SK-N-SH (cell line): Measurements from ENCODE around the gene SPATA3.

Experiments used
- EZH2phosphoT487 ChIP-seq: fragments of 200-600 bp; sonication (generic); IDR thresholded peaks from 2 replicates; pipeline ENCODE4 v1.6.1; 2017; ENCODE audit warnings: low read depth, mixed run types, mild to moderate bottlenecking, antibody characterized with exemption, moderate library complexity, borderline replicate concordance
- JUND ChIP-seq: IDR thresholded peaks from 2 replicates; pipeline ENCODE4 v1.4.0; 2012
- MXI1 ChIP-seq: IDR thresholded peaks from 2 replicates; pipeline ENCODE4 v1.6.1; 2012; ENCODE audit warnings: mild to moderate bottlenecking, low read depth, low read length, improper control_type of control experiment
- POLR2AphosphoS5 ChIP-seq: IDR thresholded peaks from 2 replicates; pipeline ENCODE4 v1.6.1; 2012; ENCODE audit warnings: low read depth, low read length
- RAD21 ChIP-seq: IDR thresholded peaks from 2 replicates; pipeline ENCODE4 v1.6.1; 2012; ENCODE audit warnings: mild to moderate bottlenecking, low read length
- RXRA ChIP-seq: IDR thresholded peaks from 2 replicates; pipeline ENCODE4 v1.4.0; 2012; ENCODE audit warnings: low read depth, mild to moderate bottlenecking, borderline replicate concordance
- TF ChIP-seq, protein P1 (sequence below): fragments of 200-600 bp; sonication (generic); IDR thresholded peaks from 2 replicates; pipeline ENCODE4 v1.6.1; 2017; ENCODE audit warnings: antibody characterized with exemption, mild to moderate bottlenecking, moderate library complexity
- TF ChIP-seq, protein P2 (sequence below): IDR thresholded peaks from 2 replicates; pipeline ENCODE4 v1.6.1; 2012; ENCODE audit warnings: mild to moderate bottlenecking, low read depth, low read length, moderate library complexity

DNA sequence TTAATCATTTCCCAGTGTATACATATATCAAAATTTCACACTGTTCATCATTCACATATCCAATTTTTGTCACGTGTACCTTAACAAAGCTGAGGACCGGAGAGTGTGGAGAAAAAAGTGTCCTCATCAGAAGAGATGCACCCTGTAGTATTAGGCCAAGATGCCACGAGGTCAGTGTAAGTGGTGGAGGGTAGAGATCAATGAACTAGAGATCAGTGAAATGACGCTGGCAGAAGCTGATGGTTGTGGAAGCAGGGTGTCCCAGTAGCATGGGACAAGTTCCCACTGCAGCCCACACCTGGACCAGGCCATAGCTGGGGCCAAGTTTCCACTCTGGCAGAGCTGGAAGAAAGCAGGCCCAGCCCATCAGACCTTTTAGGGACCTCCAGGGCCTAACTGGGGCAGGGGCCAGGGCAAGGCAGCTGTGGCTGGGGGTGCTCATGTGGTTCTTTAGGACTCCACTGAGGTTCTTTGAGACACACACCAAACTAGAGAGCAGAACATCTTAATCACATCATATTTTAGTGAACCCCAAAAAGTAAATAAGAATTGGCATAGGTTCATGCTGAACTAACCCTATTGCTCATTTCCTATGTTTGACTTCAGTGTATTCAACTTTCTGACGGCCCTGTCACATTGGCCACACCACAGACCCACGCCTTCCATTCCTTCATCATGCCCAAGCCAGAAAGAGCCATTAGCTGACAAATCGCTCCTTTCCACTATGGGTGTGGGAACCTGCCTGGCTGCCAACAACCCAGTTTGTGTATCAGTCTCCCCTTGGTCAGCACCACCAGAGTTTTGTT is 49.3 kb upstream of the SPATA3 start:
- no peak for TF ChIP-seq POLR2AphosphoS5
- TF ChIP-seq, protein P1, sequence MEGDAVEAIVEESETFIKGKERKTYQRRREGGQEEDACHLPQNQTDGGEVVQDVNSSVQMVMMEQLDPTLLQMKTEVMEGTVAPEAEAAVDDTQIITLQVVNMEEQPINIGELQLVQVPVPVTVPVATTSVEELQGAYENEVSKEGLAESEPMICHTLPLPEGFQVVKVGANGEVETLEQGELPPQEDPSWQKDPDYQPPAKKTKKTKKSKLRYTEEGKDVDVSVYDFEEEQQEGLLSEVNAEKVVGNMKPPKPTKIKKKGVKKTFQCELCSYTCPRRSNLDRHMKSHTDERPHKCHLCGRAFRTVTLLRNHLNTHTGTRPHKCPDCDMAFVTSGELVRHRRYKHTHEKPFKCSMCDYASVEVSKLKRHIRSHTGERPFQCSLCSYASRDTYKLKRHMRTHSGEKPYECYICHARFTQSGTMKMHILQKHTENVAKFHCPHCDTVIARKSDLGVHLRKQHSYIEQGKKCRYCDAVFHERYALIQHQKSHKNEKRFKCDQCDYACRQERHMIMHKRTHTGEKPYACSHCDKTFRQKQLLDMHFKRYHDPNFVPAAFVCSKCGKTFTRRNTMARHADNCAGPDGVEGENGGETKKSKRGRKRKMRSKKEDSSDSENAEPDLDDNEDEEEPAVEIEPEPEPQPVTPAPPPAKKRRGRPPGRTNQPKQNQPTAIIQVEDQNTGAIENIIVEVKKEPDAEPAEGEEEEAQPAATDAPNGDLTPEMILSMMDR, result no peak
- TF ChIP-seq MXI1, result no peak
- TF ChIP-seq, protein P2, sequence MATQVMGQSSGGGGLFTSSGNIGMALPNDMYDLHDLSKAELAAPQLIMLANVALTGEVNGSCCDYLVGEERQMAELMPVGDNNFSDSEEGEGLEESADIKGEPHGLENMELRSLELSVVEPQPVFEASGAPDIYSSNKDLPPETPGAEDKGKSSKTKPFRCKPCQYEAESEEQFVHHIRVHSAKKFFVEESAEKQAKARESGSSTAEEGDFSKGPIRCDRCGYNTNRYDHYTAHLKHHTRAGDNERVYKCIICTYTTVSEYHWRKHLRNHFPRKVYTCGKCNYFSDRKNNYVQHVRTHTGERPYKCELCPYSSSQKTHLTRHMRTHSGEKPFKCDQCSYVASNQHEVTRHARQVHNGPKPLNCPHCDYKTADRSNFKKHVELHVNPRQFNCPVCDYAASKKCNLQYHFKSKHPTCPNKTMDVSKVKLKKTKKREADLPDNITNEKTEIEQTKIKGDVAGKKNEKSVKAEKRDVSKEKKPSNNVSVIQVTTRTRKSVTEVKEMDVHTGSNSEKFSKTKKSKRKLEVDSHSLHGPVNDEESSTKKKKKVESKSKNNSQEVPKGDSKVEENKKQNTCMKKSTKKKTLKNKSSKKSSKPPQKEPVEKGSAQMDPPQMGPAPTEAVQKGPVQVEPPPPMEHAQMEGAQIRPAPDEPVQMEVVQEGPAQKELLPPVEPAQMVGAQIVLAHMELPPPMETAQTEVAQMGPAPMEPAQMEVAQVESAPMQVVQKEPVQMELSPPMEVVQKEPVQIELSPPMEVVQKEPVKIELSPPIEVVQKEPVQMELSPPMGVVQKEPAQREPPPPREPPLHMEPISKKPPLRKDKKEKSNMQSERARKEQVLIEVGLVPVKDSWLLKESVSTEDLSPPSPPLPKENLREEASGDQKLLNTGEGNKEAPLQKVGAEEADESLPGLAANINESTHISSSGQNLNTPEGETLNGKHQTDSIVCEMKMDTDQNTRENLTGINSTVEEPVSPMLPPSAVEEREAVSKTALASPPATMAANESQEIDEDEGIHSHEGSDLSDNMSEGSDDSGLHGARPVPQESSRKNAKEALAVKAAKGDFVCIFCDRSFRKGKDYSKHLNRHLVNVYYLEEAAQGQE, result no peak
- no peak for TF ChIP-seq JUND
- TF ChIP-seq RXRA, result no peak
- TF ChIP-seq EZH2phosphoT487, result no peak
- no peak for TF ChIP-seq RAD21
